Choroid plexus epithelial cell (primary cell): ENCODE measurements around the gene ESRRG.

Experiments used
- DNase-seq: peaks from one replicate; pipeline ENCODE4 v3.0.0-alpha.2; 2010; ENCODE audit warnings: low read depth
- H3K4me3 ChIP-seq: 2 replicates; pipeline ENCODE4 v1.5.1; 2011; ENCODE audit warnings: low read depth, mild to moderate bottlenecking, control low read depth, low read length, moderate library complexity
- TF ChIP-seq, protein P1 (sequence below): conservative IDR thresholded peaks from 2 replicates; pipeline ENCODE4 v1.5.1; 2011; ENCODE audit warnings: low read depth, mild to moderate bottlenecking, control low read depth, inconsistent platforms, low read length, moderate library complexity

Gene ESRRG

DNA sequence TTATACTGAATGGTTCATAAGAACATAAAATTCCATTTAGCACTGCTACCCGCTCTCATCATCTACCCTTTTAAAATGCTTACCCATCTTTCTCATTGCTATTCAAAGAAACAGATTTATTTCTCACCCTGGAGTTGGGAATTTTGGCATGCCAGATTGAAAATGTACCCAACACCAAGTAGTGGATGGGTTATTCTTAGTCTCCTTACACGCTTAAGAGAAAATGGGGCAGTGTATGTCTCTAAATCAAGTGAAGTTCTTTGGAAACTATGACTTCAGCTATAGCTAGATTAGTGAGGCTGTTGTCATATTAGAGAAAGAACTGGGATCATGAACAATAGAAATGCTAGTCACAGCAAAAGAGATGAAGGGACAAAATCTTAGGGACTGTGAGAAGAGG, 27.7 kb upstream of the ESRRG start:
- no peak overlapping the region for H3K4me3 ChIP-seq
- TF ChIP-seq, protein P1, sequence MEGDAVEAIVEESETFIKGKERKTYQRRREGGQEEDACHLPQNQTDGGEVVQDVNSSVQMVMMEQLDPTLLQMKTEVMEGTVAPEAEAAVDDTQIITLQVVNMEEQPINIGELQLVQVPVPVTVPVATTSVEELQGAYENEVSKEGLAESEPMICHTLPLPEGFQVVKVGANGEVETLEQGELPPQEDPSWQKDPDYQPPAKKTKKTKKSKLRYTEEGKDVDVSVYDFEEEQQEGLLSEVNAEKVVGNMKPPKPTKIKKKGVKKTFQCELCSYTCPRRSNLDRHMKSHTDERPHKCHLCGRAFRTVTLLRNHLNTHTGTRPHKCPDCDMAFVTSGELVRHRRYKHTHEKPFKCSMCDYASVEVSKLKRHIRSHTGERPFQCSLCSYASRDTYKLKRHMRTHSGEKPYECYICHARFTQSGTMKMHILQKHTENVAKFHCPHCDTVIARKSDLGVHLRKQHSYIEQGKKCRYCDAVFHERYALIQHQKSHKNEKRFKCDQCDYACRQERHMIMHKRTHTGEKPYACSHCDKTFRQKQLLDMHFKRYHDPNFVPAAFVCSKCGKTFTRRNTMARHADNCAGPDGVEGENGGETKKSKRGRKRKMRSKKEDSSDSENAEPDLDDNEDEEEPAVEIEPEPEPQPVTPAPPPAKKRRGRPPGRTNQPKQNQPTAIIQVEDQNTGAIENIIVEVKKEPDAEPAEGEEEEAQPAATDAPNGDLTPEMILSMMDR, result no peak
- DNase-seq, result no peak

DNA sequence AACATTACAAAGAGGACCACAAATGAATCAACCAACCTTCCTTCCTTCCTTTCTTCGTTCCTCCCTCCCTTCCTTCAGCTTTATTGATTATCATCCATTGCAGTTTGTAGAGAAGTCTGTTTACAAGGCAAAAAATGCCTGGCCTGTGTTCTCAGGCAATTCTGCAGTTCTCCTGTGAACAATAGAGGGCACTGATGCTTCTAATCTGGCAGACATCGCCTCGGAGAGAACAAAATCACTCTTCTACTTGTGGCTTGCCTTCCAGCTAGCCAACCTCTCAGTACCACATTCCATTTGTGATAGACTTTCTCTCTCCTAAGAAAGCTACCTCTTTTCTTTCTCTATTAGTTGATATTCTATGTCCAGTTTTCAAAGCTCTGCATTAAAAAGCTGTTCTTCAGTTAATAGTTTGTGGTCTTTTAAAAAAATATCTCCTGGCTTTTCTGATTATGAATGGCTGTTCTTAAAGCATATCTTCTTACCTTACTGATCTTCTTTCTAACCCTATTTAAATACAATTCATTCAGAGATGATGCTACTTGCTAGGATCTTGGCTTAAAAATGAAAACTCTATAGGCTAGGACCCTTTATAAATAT, 26.9 kb upstream of the ESRRG start:
- DNase-seq, result peak; percentile 83
- TF ChIP-seq, protein P1, result peak; percentile 94
- no peak overlapping the region for H3K4me3 ChIP-seq

DNA sequence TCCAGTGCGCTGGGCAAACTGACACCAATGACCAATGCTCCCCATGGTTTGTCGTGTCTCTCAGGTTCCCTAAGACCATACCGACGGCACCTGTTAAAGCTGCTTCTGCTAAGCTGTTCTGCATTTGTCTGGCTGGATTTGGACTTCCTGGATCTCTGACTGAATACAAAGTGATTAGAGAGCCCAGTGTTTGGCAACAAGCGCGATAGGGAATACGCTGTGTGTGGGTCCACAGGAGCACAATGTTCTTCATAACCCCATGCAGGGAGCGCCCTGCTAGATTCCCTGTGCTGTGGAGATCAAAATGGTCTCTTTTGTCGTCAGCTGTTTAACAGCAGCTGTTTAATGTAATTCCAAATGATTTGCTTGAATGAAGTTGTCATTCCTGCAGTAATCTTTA, 26.0 kb upstream of the ESRRG start:
- no peak for DNase-seq
- TF ChIP-seq, protein P1, result no peak
- no peak overlapping the region for H3K4me3 ChIP-seq

DNA sequence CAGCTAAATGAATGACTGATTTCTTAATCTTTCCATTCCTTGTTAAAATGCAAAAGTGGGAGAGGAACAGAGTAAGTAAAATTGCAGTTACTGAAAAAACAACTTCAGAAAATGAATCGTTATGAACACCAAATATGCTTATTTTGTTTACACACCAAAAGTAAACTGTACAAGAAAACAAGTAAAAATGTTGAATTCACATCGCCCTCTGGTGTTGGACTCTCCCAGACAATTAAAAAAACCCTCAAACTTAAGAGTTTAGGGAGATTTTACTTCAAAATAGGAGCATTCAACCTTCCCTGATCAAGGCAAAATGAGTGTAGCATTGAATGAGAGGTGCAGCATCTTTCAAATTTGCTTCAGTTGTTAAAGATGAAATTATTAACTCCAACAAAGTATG, 19.4 kb upstream of the ESRRG start:
- TF ChIP-seq, protein P1, result peak; percentile 56
- DNase-seq, result peak; percentile 46
- no peak overlapping the region for H3K4me3 ChIP-seq

DNA sequence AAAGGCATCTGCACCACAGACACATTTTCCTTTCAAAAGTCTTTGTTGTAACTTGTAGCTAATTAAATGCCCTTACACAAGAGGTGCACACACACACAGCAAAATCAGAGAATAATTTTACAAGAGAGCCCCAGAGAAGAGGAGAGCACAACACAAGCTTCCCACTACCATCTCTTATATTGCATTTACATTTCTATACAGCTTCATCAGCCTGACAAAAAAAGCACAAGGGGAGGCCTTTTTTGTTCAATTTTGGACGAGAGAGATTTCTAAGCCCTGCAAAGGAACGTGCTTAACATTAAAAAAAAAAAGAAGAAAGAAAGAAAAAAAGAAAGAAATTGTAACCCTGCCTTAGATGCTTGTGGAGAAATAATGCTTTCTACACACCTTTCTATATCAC, 17.1 kb upstream of the ESRRG start:
- DNase-seq, result no peak
- no peak overlapping the region for H3K4me3 ChIP-seq
- TF ChIP-seq, protein P1, result no peak

DNA sequence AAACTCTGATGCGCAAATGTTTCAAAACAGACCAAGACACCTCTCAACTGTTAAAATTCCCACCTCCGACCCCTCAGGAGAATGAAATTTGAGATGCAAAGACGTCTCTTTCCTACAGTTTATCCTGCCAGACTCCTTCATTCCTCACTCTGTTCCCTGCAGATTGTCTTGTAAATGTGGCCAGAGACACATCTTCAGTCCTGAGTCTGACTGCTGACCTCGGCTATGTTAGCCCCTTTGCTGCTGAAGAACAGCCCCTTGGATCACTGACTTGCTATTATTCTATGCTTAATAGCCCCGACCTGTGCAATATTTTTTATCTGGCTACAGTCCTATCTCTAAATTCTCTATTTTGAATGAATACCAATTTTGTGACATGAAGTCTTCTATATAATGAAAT, 16.6 kb upstream of the ESRRG start:
- DNase-seq, result no peak
- TF ChIP-seq, protein P1, result no peak
- no peak overlapping the region for H3K4me3 ChIP-seq

DNA sequence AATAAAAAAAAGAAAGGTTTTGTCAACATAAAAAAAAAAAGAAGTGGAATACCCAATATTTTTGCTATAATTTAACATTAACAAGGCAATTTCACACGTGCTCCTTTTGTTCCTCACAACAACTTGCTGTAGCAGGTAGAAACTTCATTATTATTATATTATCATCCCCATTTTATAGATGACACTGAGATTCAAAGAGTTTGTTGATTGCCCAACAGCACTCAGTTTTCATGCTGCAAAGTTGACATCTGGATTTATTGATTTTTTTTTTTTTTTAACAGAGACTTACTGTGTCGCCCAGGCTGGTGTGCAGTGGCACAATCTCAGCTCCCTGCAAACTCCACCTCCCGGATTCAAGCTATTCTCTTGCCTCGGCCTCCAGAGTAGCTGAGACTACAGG, 8.9 kb upstream of the ESRRG start:
- no peak overlapping the region for H3K4me3 ChIP-seq
- TF ChIP-seq, protein P1, result no peak
- no peak for DNase-seq
